Inflammatory macrophage treated with lipopolysaccharide for 4 hours (primary cell): Measurements from ENCODE around the gene SIRT4.

Experiments
- DNase-seq: peaks from one replicate; pipeline ENCODE4 v3.0.0-alpha.2; 2020

Gene SIRT4

DNA sequence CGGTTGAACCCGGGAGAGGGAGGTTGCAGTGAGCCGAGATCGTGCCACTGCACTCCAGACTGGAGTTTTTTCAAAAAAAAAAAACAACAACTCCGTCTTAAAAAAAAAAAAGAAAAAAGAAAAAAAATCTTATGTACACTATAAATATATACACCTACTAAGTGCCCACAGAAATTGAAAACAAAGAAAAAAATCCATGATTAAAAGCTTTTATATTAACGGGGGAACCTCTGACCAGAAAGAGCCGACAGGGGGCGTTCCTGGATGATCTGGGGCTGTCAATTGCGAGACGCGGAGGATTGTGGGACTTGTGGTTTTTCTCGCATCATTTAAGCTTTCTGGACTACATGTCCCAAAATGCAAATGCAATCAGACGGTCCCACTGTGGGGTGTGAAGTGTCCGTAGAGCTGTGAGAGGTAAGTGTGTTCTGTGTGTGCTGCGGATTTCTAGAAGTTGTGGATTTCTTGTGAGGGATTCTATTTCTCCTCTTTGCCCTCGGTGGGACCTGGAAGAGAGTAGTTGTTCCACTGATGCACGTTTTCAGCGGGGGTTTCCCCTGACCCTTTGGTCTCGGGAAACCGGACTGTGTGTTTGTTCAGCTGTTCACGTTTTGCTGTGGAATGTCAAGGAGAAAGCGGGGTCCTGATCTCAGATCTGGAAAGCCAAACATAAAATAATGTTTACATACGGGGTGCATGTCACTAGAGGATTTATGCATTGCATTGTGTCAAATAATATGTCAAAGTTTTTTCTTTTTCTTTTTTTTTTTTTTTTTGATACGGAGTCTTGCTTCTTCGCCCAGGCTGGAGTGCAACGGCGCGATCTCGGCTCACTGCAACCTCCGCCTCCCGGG lies at the start of gene SIRT4:
TSS of gene SIRT4 (plus strand) at position 360 of the 854 bp plus-strand sequence. CDS start 1,241 bp downstream, outside the sequence.
- peak; percentile 95 for DNase-seq

DNA sequence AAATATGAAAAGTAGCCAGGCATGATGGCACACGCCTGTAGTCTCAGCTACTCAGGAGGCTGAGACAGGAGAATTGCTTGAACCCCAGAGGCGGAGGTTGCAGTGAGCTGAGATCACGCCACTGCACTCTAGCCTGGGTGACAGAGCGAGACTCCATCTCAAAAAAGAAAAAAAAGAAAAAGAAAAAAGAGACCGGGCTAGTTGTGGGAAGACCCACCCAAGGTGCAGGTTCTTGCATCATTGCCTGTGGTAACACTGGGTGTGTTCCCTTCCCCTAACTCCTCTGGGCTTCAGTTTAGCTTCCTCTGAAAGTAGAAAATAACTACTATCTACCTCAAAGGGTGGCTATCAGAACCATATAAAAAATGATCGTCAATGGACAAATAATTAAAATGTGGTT lies 48.8 kb upstream of the SIRT4 start:
- peak; percentile 68 for DNase-seq

GRCh38 chr12:120254809-120255208 lies 47.3 kb upstream of the SIRT4 start:
- DNase-seq = no peak

DNA sequence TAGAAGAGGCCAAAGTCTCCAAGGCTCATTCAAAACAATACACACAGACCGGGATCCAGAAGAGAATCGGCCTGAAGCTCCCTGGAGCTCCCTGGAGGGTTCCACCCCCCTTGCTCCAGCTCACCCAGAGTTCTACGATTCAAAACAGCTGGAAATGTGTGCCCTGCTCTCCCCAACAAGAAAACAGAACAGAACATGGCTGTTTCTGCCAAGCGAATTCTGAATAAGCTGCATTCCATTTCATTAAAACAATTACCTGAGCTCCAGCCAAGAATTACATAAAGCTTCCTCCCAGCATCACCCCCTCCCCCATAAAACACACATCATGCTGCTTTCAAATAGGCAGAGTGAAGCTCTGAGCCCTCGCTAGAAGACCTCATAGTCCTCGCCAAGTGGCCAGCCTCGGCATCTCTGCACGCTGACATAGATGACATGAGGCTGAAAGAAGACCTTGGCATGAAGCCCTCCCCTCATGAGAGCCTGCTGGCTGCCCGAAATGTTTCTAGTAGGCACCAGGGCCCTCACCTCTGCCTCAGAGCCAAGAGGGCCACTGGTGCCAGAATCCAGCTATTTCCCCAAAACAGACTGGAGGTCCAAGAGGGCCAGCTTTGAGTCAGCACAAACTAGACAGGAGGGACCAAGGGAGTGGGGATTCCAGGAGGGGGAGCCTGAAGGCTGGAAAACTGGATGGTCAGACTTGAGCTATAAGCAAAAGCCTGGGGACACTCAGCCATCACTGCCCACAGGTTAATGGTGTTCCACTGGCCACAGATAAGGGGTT lies 44.9 kb upstream of the SIRT4 start:
- no peak for DNase-seq

GRCh38 chr12:120258323-120258896 lies 43.7 kb upstream of the SIRT4 start:
- DNase-seq = no peak

DNA sequence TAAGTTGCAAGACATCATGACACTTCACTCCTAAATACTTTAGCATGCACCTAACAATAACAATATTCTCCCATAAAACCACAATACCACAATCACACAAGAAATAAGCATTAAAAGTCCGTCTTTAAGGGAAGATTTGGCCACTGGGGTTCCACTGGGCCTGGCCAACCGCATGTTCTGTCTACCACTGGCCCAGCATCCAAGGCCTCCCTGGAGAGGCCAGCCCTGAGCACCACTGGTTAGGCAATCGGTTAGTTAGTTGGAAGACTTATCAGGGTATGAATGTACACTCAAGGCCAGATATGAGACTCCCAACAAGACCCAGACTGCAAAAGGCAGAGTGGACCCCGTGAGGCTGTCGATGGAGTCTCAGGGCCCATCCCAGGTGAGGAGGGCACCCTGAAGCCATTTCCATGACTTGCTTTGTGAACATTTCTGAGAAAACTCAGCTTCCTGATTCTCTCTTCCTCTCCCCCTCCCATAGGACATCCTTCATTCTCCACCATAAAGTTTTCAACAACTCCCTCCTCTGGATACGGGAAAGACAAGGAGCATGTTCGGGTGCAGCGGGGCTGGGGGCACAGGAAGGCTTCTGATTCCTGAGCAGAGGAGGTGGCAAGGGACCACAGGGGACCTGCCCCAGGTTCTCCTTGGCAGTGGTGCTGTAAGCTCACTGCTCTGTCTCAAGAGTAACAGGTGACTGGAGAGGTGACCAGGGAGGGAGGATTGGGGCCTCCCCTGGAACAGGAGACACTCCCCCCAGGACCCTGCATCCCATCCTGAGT lies 42.5 kb upstream of the SIRT4 start:
- DNase-seq = no peak

GRCh38 chr12:120260607-120261006 lies 41.5 kb upstream of the SIRT4 start:
- no peak for DNase-seq

DNA sequence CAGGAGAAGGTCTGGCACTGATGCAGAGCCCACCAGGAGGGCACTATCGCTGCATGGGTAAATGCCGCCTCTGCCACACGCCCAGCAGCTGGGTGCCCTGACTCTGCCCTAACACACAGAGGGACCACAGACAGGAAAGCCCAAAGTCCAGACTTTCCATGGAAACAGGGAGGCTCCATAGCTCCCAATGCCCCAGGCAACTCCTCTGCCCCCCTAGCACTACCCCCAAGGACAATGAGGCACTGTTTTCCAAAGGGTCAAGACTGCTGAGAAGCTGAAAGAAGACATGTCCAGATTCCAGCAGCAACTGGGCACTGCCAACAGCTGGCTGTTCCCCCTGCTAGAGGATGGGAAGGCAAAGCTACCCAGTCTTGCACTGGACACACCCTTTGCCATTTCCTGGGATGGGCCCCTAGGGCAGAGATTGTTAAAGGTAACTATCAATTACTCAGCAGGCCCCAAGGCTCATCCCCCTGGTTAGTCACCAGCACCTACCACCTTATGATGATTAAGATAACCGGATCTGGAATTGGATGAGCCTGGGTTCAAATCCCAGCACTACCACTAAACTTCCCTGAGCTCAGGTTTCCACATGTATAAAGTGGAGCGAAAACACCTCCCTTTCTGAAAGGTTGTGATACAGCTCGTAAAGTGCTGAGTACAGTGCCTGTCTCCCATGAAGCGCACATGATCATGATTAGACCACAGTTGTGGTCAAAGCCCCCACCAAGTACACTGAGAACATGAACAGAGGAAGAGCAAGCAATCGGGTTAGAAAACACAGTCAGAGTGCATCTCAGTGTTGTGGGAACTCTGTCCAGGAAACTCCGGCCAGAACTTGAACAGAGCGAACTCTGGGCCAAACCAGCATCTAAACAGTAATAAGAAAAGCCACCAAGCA lies 39.9 kb upstream of the SIRT4 start:
- DNase-seq = peak; percentile 43

DNA sequence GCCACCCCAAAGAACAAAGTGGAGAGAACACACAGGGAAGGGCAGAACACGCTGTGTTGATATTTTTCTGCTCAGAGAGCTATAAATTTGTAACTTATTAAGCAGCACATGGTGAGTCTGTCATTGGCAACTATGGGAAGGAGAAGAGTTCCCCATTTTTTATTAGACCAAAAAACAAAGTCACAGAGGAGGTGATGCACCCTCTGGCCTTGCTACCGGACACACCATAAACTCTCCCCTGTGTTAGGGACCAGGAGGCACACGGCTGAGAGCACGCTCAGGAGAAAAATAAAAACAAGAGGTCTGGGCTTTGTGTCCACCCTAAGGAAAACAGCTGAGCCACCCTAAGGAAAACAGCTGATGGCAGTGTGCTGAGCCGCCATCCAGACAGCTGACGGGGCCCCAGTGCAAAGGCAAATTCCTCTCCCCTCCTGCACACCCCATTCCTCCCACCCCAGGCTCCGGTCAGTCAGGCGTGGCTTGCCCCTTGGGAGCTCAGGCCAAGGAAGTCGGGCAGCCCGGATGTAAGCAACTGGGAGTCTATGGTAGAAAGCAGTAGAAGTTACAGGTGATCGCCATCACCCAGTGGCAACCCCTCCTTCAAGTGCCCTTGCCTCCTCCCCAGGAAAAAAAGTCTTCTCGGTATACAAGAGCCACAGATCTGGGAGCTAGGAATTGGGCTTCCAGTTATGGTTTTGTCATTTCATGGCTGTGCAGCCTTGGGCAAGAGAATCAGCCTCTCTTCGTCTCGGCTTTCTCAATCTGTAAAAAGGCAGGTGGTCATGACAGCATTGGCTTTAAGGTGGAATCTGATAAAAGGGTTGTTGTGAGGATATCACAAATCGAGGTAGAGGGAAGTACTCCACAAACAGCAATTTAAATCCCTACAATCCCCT lies 39.0 kb upstream of the SIRT4 start:
- peak; percentile 53 for DNase-seq

DNA sequence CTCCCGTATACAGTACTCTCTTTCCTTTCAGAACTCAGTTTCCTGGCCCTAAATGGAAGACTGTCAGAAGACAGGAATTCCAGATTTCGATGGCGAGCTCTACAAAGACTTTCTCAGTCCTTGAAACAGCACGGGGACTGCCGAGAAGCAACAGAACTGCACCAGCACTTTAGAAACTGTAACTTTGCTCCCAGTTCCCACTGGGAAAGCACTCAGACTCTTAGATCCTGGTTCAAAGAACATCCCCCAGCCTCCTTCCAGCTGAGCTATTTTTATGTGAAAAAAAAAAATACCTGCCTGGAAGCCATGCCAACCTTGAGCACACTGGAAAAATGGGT lies 38.4 kb upstream of the SIRT4 start:
- no peak for DNase-seq

GRCh38 chr12:120264086-120264903 lies 37.8 kb upstream of the SIRT4 start:
- no peak for DNase-seq

DNA sequence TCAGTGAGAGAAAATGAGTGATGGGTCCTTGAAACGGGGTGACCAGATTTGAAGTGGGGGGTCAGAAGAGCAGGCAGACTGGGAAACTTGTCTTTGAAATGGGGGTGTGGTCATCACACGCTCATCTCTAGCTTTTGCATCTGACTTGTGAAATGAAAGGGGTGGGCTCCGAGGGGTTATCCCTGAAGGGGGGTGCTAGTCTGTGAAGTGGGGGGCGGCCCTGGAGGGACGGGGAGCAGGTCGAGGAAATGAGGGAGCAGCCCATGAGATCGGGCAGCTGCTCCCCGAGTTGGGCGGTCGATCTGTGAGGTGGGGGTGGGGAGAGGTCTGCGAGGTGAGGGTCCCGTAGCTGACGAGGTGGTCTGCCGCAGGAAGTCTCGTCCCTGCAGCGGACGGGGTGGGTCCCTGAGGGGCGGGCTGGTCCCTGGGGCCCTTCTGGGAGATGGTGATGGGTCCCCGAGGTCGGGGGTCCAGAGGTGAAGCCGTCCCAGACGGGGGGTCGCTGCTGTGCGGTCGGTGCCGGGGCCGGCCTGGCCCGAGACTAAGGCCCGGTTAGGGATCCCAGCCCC lies 37.1 kb upstream of the SIRT4 start:
- no peak for DNase-seq

GRCh38 chr12:120265473-120266179 lies 36.5 kb upstream of the SIRT4 start, which contains the start of gene PXN:
Gene PXN, minus strand, starts transcription at chr12:120265730. Its CDS starts 101 bp downstream, at chr12:120265629.
- DNase-seq = peak; percentile 79

DNA sequence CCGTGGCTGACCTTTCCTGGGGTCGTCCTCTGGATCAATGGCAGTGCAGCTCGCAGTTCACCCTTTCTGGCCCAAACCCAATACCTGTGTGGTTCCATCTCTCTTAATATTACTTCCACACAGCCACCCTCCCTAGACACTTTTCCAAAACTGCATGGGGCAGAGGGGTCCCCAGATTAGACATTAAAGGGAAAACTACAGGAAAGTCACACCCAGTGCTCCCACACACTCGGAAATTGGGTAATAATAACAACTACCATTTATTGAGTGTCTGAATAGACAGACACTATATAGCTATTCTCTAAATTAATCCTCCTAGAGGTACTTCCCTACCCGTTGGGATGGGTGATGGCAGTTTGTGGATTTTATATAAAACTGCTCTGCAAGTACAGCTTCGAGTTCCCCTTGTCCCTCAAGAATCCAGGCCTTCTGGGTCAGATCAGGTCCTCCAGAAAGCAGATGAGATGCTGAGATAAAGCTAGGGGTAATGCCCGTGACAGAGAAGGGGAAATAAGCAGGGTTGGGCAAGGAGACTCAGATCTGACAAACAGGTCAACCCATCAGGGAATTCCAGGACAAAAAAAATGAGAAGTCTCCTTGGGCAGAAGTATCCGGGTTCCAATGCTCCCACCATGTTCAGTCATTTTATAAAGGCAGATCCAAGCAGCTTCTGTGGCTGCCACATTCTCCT lies 35.8 kb upstream of the SIRT4 start:
- DNase-seq = peak; percentile 59

- DNase-seq = no peak
Observed at GRCh38 chr12:120267736-120268135, 34.4 kb upstream of the SIRT4 start.

DNA sequence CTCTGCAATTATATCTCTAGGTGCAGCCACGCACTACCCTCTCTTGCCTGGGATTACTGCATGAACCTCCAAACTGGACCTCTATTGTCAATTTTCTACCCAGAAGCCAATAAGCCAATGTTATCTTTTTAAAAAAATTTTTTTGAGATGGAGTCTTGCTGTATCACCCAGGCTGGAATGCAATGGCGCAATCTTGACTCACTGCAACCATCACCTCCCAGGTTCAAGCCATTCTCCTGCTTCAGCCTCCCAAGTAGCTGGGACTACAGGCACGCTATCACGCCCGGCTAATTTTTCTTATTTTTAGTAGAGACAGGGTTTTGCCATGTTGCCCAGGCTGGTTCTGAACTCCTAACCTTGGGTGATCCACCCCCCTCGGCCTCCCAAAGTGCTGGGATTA lies 25.4 kb upstream of the SIRT4 start:
- no peak for DNase-seq

DNA sequence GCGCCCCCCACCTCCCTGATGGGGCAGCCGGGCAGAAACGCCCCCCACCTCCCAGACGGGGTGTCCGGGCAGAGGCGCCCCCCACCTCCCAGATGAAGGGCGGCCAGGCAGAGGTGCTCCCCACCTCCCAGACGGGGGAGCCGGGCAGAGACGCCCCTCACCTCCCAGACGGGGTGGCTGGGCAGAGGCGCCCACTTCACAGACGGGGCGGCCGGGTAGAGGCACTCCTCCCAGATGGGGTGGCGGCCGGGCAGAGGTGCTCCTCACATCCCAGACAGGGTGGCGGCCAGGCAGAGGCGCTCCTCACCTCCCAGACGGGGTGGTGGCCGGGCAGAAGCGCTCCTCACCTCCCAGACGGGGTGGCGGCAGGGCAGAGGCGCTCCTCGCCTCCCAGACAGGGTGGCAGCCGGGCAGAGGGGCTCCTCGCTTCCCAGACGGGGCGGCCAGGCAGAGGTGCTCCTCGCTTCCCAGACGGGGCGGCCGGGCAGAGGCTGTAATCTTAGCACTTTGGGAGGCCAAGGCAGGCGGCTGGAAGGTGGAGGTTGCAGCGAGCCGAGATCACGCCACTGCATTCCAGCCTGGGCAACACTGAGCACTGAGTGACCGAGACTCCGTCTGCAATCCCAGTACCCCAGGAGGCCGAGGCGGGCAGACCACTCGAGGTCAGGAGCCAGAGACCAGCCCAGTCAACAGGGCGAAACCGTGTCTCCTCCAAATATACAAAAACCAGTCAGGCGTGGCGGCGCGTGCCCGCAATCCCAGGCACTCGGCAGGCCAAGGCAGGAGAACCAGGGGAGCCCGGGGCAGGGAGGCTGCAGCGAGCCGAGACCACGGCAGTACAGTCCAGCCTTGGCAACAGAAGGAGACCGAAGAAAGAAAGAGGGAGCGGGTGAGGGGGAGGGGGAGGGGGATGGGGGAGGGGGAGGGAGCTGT lies 23.7 kb upstream of the SIRT4 start:
- DNase-seq = no peak
